ENCODE data around the gene TMEM266.

Gene TMEM266

GRCh38 chr15:76163457-76164295, 103.9 kb downstream of the TMEM266 start:
- no peak for DNase-seq

- DNase-seq = no peak
Observed at GRCh38 chr15:76164602-76165001, 104.8 kb downstream of the TMEM266 start.

DNA sequence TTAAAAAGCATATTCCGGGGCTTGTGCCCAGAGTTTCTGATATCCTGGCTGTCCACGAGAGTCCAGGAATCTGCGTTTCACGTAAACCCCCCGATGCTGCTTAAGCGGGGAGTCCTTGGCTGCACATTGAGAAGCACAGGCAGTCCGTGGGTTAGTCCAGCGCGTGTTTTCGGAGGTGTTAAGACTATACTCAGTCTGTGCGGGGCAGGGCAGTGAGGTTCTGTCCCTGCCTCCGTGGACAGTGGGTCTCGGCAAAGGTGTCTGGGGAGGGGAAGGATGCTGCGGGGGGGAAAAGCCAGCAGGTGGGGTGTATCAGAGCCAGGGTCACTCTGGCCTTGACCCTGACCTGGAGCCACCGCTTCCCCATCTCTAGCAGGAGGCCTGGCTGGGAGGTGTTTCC, 106.2 kb downstream of the TMEM266 start:
- DNase-seq = no peak

- DNase-seq = no peak
Observed at GRCh38 chr15:76168237-76168984, 108.6 kb downstream of the TMEM266 start.

DNA sequence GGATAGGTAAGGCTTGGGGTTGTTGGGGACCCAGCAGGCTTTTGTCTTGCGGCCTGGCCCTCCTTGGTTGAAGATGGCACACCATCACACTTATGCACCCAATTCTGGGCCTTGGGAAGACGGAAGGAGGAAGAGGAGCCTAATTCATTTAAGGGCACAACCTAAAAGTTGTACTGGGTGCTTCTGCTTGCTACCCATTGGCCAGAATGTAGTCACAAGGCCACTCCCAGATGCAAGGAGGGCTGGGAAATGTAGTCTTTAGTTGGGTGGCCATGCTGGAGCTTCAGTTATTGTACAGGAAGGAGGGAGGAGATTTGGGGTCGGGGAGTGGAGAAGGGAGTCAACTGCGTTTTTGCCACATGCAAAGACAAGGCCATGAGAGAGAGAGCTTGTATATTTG, 109.2 kb downstream of the TMEM266 start:
- DNase-seq = no peak

GRCh38 chr15:76169911-76170800, 110.4 kb downstream of the TMEM266 start:
- no peak for DNase-seq

DNA sequence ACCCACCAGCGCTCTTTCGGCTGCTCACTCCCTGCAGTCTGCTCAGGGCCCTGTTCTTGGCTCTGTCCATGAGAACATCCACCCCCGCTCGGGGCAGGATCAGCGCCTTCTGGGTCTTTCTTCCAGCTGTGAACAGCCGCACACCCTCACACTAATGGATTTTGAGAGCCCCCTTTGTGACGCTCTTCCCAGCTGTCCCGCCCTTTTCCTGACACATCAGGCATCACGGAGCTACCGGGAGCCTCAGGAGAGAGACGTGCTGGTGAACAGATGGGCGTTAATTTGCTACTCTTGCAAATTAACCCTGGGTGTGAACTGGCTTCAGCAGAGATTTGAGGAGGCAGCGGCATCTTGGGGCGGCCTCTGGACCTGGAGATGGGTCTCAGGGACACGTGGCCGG, 113.0 kb downstream of the TMEM266 start:
- no peak for DNase-seq

DNA sequence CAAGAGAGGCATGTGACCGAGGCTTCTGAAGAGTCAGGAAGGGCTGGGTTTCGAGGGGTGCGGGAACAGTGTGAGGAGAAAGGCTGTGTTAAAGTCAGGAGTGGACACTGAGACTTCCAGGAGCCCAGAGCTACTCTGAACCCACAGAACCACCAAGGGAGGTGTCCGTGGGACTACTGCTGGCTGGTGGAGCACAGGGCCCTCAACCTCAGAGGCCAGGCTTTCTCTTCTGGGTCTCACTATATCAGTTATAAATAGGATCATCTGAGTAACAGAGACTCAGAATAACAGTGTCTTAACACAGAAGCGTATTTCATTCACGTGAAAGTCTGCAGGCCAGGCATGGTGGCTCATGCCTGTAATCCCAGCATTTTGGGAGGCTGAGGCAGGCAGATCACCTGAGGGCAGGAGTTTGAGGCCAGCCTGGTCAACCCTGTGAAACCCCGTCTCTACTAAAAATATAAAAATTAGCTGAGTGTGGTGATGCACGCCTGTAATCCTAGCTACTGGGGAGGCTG, 113.6 kb downstream of the TMEM266 start:
- no peak for DNase-seq

DNA sequence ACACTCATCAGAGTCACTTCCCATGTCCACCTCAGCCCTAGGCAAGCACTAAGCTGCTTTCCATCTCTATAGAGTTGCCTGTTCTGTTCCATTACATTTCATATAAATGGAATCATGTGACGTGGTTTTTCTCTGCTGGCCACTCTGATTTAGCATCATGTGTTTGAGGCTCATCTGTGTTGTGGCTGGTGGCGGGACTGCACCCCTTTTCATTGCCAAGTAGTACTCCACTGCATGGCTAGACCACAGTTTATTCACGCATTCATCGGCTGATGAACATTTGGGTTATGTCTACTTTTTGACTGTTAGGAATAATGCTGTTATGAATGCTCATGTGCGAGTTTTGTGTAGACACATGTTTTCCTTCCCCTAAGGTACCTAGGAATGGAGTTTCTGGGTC, 114.9 kb downstream of the TMEM266 start:
- no peak for DNase-seq

GRCh38 chr15:76175442-76175841, 115.7 kb downstream of the TMEM266 start:
- DNase-seq = no peak

- DNase-seq = no peak
Observed at GRCh38 chr15:76176059-76176458, 116.3 kb downstream of the TMEM266 start.

- no peak for DNase-seq
Observed at GRCh38 chr15:76176487-76177085, 116.8 kb downstream of the TMEM266 start.

- no peak for DNase-seq
Observed at GRCh38 chr15:76177491-76178040, 117.8 kb downstream of the TMEM266 start.

- DNase-seq = no peak
Observed at GRCh38 chr15:76178296-76179000, 118.7 kb downstream of the TMEM266 start.

- DNase-seq = no peak
Observed at GRCh38 chr15:76179023-76179422, 119.2 kb downstream of the TMEM266 start.

DNA sequence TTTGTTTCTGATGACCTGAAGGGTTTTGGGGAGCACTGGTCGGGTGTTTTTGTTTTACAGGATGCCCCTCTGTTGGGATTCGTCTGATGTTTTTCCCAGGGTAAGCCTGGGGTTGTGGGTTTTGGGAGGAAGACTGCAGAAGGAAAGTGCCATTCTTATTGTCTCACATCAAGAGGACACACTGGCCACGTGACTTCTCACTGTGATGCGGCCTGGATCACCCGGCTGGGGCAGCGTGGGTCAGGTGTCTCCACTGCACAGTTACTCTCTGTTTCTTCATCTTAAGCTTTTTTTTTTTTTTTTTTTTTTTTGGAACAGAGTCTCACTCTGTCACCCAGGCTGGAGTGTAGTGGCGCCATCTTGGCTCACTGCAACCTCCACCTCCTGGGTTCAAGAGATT, 120.5 kb downstream of the TMEM266 start:
- no peak for DNase-seq

DNA sequence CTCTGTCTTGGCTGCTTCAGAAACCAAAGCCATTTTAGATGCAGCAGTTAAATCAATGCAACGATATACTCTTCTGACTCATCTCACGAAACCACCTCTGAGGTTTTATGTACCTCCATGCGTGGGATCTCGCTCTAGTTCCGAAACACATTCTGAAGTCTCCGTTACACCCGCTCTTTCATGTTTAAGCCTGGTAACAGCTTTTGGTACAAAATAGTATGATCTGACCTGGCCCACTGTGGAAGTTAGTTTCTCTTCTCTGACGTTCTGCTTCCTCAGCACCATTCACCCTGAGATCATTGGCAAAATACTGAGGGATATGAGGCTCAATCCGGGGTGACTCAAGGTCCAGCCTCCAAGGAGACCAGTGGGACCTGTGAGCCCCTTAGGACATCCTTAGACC, 121.9 kb downstream of the TMEM266 start:
- no peak for DNase-seq

DNA sequence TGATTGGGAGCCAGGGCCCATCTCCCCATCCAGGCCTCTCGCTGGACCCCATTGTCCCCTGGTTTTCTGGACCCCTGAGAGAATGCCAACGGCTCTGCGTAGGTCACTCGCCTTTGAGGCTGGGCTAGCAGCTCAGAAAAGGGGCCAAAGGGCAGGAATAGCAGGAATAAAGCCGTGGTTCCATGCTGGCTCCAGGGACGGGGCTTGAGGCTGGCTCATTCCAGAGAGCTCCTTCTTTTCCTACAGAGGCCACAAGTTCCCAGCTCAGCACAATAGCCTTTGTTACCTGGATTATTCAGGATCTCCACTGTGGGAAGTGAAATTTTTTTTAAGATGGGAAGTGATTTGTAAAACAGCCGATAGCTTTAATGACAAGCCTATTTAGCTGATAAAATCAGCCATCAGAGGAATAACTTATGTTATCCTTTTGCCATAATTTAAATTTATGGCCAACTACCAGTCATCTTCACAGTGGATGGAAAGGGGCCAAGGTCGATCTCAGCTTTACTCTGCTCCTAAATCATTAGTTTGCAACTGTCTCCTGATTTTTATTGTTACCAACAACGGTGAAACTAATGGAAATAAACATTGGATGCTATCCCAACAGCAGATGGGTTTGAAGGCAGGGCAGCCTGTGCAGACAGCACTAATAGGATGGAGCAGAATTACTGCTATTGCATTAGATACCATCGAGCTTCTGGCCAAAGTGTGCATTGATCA, 124.3 kb downstream of the TMEM266 start:
- no peak for DNase-seq

GRCh38 chr15:76184650-76185035, 124.9 kb downstream of the TMEM266 start:
- DNase-seq = no peak

- DNase-seq = no peak
Observed at GRCh38 chr15:76185716-76186115, 125.9 kb downstream of the TMEM266 start.

DNA sequence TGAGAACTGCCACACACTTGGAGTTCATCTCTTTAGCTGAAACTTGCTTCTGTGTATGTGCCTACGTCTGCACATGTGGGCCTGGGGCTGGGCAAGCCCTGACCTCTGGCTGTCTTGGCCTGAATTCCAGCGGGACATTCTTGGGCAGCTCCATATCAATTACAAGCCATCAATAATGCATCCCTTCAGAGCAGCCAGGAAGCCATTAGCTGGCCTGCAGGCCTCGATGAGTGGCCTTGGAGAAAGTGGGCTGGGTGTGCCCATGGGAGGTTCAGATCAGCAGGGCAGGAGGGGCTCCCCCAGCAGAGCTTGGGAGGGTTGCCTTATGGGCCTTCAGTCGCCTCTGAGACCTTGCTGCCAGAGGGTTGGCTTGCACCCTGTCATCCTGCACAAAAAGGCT, 127.4 kb downstream of the TMEM266 start:
- no peak for DNase-seq

Data from NCI-H510A (cell line).